GM21515 (cell line): ENCODE data around the gene NAV3.

ENCODE experiments used
- ATAC-seq: cut with Tn5 transposase; IDR thresholded peaks from one replicate; pipeline ENCODE4 v1.9.1; 2021; ENCODE audit not compliant: unreplicated experiment

The NAV3 gene

GRCh38 chr12:78037707-78038106 is 207.0 kb downstream of the NAV3 start:
- no peak for ATAC-seq

- ATAC-seq, result no peak
Measured at GRCh38 chr12:78038541-78038940, 207.8 kb downstream of the NAV3 start.

GRCh38 chr12:78038986-78039385 is 208.3 kb downstream of the NAV3 start:
- ATAC-seq, result no peak

- no peak for ATAC-seq
Measured at GRCh38 chr12:78040111-78040510, 209.4 kb downstream of the NAV3 start.

GRCh38 chr12:78050790-78051189 is 220.1 kb downstream of the NAV3 start:
- no peak for ATAC-seq

GRCh38 chr12:78055545-78055944 is 224.9 kb downstream of the NAV3 start:
- ATAC-seq, result no peak

- ATAC-seq, result no peak
Measured at GRCh38 chr12:78057075-78057474, 226.4 kb downstream of the NAV3 start.

- no peak for ATAC-seq
Measured at GRCh38 chr12:78060186-78060585, 229.5 kb downstream of the NAV3 start.

GRCh38 chr12:78062786-78063185 is 232.1 kb downstream of the NAV3 start:
- ATAC-seq, result no peak

- no peak for ATAC-seq
Measured at GRCh38 chr12:78081590-78082314, 251.1 kb downstream of the NAV3 start.

GRCh38 chr12:78085542-78086182 is 255.0 kb downstream of the NAV3 start:
- no peak for ATAC-seq

- ATAC-seq, result no peak
Measured at GRCh38 chr12:78086553-78087362, 256.1 kb downstream of the NAV3 start.

GRCh38 chr12:78087363-78087675 is 256.6 kb downstream of the NAV3 start:
- ATAC-seq, result no peak

GRCh38 chr12:78088391-78088832 is 257.7 kb downstream of the NAV3 start:
- ATAC-seq, result no peak

GRCh38 chr12:78090266-78090665 is 259.6 kb downstream of the NAV3 start:
- ATAC-seq, result no peak

- ATAC-seq, result no peak
Measured at GRCh38 chr12:78095623-78096022, 264.9 kb downstream of the NAV3 start.

GRCh38 chr12:78096909-78097597 is 266.4 kb downstream of the NAV3 start:
- no peak for ATAC-seq

GRCh38 chr12:78099806-78100205 is 269.1 kb downstream of the NAV3 start:
- no peak for ATAC-seq

GRCh38 chr12:78101113-78101876 is 270.6 kb downstream of the NAV3 start:
- ATAC-seq, result no peak

GRCh38 chr12:78101946-78102635 is 271.4 kb downstream of the NAV3 start:
- ATAC-seq, result no peak
